ENCODE data around the gene TMOD3. TPM values are rescaled to one million over a fixed set of nuclear protein-coding genes. Genes with fewer than 3 reads are reported as not detected.

TMOD3 gene
- total RNA-seq, 1 donor from 2014 or later: 28.3 TPM

DNA sequence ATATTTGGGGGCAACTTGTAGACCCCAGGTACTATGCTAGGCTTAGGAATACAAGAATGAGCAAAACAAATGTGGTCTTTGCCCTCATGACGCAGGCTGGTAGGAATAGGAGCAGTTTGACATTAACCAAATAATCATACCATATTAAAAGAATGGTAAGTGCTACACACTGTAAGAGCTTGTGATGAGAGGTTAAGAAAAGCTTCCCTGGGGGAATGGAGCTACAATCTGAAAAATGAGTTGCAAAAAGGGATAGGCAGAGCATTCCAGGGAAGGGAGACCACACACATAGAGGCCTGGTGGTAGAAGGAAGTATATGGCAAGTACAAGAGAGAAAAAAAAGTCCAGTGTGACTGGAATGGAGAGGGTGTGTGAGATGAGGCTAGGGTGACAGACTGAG lies 37.3 kb downstream of the TMOD3 start:
- no peaks in the 10 kb centered on the region for H3K27me3 Mint-ChIP-seq (ENCODE audit: low read depth)
- TF ChIP-seq, protein P1, sequence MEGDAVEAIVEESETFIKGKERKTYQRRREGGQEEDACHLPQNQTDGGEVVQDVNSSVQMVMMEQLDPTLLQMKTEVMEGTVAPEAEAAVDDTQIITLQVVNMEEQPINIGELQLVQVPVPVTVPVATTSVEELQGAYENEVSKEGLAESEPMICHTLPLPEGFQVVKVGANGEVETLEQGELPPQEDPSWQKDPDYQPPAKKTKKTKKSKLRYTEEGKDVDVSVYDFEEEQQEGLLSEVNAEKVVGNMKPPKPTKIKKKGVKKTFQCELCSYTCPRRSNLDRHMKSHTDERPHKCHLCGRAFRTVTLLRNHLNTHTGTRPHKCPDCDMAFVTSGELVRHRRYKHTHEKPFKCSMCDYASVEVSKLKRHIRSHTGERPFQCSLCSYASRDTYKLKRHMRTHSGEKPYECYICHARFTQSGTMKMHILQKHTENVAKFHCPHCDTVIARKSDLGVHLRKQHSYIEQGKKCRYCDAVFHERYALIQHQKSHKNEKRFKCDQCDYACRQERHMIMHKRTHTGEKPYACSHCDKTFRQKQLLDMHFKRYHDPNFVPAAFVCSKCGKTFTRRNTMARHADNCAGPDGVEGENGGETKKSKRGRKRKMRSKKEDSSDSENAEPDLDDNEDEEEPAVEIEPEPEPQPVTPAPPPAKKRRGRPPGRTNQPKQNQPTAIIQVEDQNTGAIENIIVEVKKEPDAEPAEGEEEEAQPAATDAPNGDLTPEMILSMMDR (IDR thresholded peaks at IDR 0.05; ENCODE audit: unreplicated experiment): no peak
- no peak for DNase-seq (ENCODE audit: low spot score in 2 of 2, unreplicated experiment in 2 of 2)
- H3K36me3 Mint-ChIP-seq: peaks cover 41% of the 10 kb centered on the region
- no peak overlapping the region for H3K4me3 Mint-ChIP-seq
- H3K9me3 Mint-ChIP-seq: no peaks in the 10 kb centered on the region
- H3K4me1 Mint-ChIP-seq: peaks cover 8% of the 10 kb centered on the region
- H3K27ac Mint-ChIP-seq: peak overlapping the region; percentile 39

GRCh38 chr15:51869060-51869421 lies 39.6 kb downstream of the TMOD3 start:
- Mint-ChIP-seq H3K27ac (no peak overlapping the region), H3K4me3 (no peak overlapping the region), H3K4me1 (peaks cover 8% of the 10 kb centered on the region), H3K9me3 (no peaks in the 10 kb centered on the region), H3K36me3 (peaks cover 34% of the 10 kb centered on the region), H3K27me3 (ENCODE audit: low read depth) (no peaks in the 10 kb centered on the region)
- TF ChIP-seq, protein P1 (IDR thresholded peaks at IDR 0.05; ENCODE audit: unreplicated experiment): no peak
- no peak for DNase-seq (ENCODE audit: low spot score in 2 of 2, unreplicated experiment in 2 of 2)

DNA sequence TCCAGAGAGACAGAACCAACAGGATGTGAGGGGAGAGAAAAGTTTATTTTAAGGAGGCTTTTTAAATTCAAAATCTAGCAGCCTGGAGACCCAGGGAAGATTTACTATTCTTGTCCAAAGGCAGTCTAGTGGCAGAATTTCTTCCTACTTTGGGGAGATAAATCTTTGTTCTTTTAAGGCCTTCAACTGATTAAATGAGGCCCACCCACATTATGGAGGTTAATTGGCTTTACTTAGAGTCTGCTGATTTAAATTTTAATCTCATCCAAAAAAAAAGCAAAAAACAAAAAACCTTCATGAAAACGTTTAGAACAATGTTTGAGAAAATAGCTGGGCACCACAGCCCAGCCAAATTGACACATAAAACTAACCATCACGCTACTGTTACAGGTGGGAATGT lies 41.3 kb downstream of the TMOD3 start:
- Mint-ChIP-seq H3K9me3 (no peaks in the 10 kb centered on the region), H3K4me3 (no peak overlapping the region), H3K27me3 (ENCODE audit: low read depth) (no peaks in the 10 kb centered on the region), H3K4me1 (peaks cover 18% of the 10 kb centered on the region), H3K36me3 (peaks cover 27% of the 10 kb centered on the region), H3K27ac (no peak overlapping the region)
- TF ChIP-seq, protein P1 (IDR thresholded peaks at IDR 0.05; ENCODE audit: unreplicated experiment): no peak
- DNase-seq (ENCODE audit: low spot score in 2 of 2, unreplicated experiment in 2 of 2): no peak

DNA sequence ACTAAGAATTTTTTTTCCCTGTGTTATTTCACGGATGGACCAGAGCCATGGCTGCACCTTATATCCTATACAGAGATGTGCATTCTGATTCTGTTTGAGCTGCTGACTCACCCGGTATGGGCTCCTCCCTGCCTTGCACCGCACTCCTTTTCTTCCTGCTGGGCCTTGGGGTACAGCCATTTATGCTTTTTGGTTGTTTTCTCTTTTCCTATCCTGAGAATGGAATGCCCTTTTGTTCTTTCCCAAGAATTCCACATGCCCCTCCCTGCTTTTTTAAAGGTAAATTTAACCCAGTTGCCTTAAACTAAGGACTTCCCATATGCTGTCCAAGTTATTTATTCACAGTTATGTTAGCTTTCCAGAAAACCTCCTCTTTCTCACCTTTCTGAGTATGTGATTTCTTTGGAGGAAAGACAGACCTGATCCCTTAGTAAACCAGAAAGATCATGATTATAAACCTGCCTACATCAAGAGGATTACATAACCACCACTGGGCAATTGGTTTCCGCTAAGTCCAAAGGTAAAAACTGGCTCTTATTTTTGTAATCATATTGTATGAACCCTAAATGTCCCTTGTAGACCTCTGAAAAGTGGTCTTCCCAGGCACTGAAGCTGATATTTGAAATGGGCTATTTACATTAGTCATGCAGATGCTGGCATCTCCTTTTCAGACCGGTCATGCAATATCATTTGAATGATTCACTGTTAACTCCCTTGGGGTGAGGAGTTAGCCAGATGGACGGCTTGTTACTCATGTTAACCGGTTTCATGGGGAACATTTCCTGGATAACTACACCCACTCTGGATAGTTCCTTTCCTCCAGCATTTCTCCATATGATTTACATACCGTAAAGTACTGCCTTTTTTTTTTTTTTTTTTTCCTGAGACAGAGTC lies 45.5 kb downstream of the TMOD3 start:
- Mint-ChIP-seq H3K27me3 (ENCODE audit: low read depth) (no peaks in the 10 kb centered on the region), H3K36me3 (peaks cover 25% of the 10 kb centered on the region), H3K9me3 (no peaks in the 10 kb centered on the region), H3K4me1 (peaks cover 25% of the 10 kb centered on the region), H3K4me3 (no peak overlapping the region), H3K27ac (peak overlapping the region; percentile 66)
- DNase-seq (ENCODE audit: low spot score in 2 of 2, unreplicated experiment in 2 of 2): no peak
- TF ChIP-seq, protein P1 (IDR thresholded peaks at IDR 0.05; ENCODE audit: unreplicated experiment): no peak

GRCh38 chr15:51876169-51876568 lies 46.7 kb downstream of the TMOD3 start:
- Mint-ChIP-seq H3K27ac (peak overlapping the region; percentile 13), H3K4me1 (peaks cover 27% of the 10 kb centered on the region), H3K9me3 (no peaks in the 10 kb centered on the region), H3K36me3 (peaks cover 15% of the 10 kb centered on the region), H3K4me3 (no peak overlapping the region), H3K27me3 (ENCODE audit: low read depth) (no peaks in the 10 kb centered on the region)
- DNase-seq (ENCODE audit: low spot score in 2 of 2, unreplicated experiment in 2 of 2): no peak
- TF ChIP-seq, protein P1 (IDR thresholded peaks at IDR 0.05; ENCODE audit: unreplicated experiment): no peak
